HepG2 (cell line): ENCODE results near the gene MDFI. TPM values are rescaled to one million over a fixed set of nuclear protein-coding genes. Genes with fewer than 3 reads are reported as not detected.

ENCODE experiments used
- E2F5 ChIP-seq: sonication (generic); formaldehyde crosslinking; conservative IDR thresholded peaks from 2 replicates; pipeline ENCODE4 v1.4.0; 2020; ENCODE audit warnings: missing genetic modification reagents
- ETS1 ChIP-seq: sonication (generic); formaldehyde crosslinking; IDR thresholded peaks from 2 replicates; pipeline ENCODE4 v1.4.0; 2020; ENCODE audit warnings: missing genetic modification reagents
- GTF2F1 ChIP-seq: fragments of 150-350 bp; IDR thresholded peaks from 2 replicates; pipeline ENCODE4 v1.6.1; 2014; ENCODE audit warnings: low read length
- REPIN1 ChIP-seq: sonication (generic); formaldehyde crosslinking; IDR thresholded peaks from 2 replicates; pipeline ENCODE4 v1.8.0; 2022; ENCODE audit warnings: missing genetic modification reagents, low read depth, mild to moderate bottlenecking, borderline replicate concordance
- THRA ChIP-seq: sonication (generic); formaldehyde crosslinking; IDR thresholded peaks from 2 replicates; pipeline ENCODE4 v1.4.0; 2020; ENCODE audit warnings: missing genetic modification reagents, borderline replicate concordance
- USF2 ChIP-seq, 2 experiments: sonication (generic) in 1 of 2; formaldehyde crosslinking in 1 of 2; IDR thresholded peaks; 2 replicates each; pipeline versions ENCODE4 v1.5.1 to v1.6.1; 2011 to 2020; ENCODE audit warnings: borderline replicate concordance in 1 of 2, low read depth in 1 of 2, low read length in 1 of 2, mild to moderate bottlenecking in 1 of 2, missing genetic modification reagents in 1 of 2, moderate library complexity in 1 of 2
- ZFP41 ChIP-seq: sonication (generic); formaldehyde crosslinking; IDR thresholded peaks from 2 replicates; pipeline ENCODE4 v1.4.0; 2020; ENCODE audit warnings: mild to moderate bottlenecking, missing genetic modification reagents, borderline replicate concordance
- ZFX ChIP-seq: sonication (generic); formaldehyde crosslinking; IDR thresholded peaks from 2 replicates; pipeline ENCODE4 v1.4.0; 2020; ENCODE audit warnings: mild to moderate bottlenecking, low read depth, missing genetic modification reagents, moderate library complexity
- ZNF484 ChIP-seq: sonication (generic); formaldehyde crosslinking; IDR thresholded peaks from 2 replicates; pipeline ENCODE4 v1.5.1; 2020; ENCODE audit warnings: mild to moderate bottlenecking, low read depth, missing genetic modification reagents, borderline replicate concordance
- ZNF563 ChIP-seq: sonication (generic); formaldehyde crosslinking; IDR thresholded peaks from 2 replicates; pipeline ENCODE4 v1.8.0; 2022; ENCODE audit warnings: mild to moderate bottlenecking, moderate library complexity, missing genetic modification reagents
- ZNF768 ChIP-seq: sonication (generic); formaldehyde crosslinking; IDR thresholded peaks from 2 replicates; pipeline ENCODE4 v1.4.0; 2020; ENCODE audit warnings: missing genetic modification reagents
- ZSCAN9 ChIP-seq: IDR thresholded peaks from 2 replicates; pipeline ENCODE4 v1.6.1; 2016; ENCODE audit warnings: borderline replicate concordance
- polyA plus RNA-seq, 8 experiments: library from polyadenylated mRNA; depleted of rRNA in 3 of 8; stranded (reverse) in 7 of 8; unstranded in 1 of 8; fragments of >200 nt; fragmentation: Illumina TruSeq in 4 of 8; extraction: Trizol in 4 of 8; gene quantifications; 2 replicates each; pipeline versions ENCODE4 v1.2.1 to v1.2.3, GENCODE V29; 2011 to 2016; ENCODE audit warnings: low read depth in 4 of 8, missing spikeins in 1 of 8, mixed read lengths in 1 of 8; ENCODE audit not compliant: insufficient read depth in 1 of 8
- total RNA-seq, 5 experiments: library from RNA; depleted of rRNA; stranded (reverse); fragments of >200 nt; fragmentation: Illumina TruSeq; extraction: Trizol; gene quantifications; 2 replicates each; pipeline ENCODE4 v1.2.3, GENCODE V29; 2016; ENCODE audit warnings: low read depth in 1 of 5
- TF ChIP-seq, protein P1 (sequence below): sonication (generic); formaldehyde crosslinking; IDR thresholded peaks from 2 replicates; pipeline ENCODE4 v1.9.0; 2022; ENCODE audit warnings: low read depth, missing genetic modification reagents
- TF ChIP-seq, protein P2 (sequence below): sonication (generic); formaldehyde crosslinking; conservative IDR thresholded peaks from 2 replicates; pipeline ENCODE4 v1.4.0; 2020; ENCODE audit warnings: missing genetic modification reagents
- TF ChIP-seq, protein P3 (sequence below): sonication (generic); formaldehyde crosslinking; IDR thresholded peaks from 2 replicates; pipeline ENCODE4 v1.5.0; 2020; ENCODE audit warnings: missing genetic modification reagents, mild to moderate bottlenecking, borderline replicate concordance

The MDFI gene
- total and polyA plus RNA-seq, 2 of the 13 experiments (the other 11 are each of a cell fraction or from before 2014, with no cell fraction given), result 0.28 TPM; not detected in 1

DNA sequence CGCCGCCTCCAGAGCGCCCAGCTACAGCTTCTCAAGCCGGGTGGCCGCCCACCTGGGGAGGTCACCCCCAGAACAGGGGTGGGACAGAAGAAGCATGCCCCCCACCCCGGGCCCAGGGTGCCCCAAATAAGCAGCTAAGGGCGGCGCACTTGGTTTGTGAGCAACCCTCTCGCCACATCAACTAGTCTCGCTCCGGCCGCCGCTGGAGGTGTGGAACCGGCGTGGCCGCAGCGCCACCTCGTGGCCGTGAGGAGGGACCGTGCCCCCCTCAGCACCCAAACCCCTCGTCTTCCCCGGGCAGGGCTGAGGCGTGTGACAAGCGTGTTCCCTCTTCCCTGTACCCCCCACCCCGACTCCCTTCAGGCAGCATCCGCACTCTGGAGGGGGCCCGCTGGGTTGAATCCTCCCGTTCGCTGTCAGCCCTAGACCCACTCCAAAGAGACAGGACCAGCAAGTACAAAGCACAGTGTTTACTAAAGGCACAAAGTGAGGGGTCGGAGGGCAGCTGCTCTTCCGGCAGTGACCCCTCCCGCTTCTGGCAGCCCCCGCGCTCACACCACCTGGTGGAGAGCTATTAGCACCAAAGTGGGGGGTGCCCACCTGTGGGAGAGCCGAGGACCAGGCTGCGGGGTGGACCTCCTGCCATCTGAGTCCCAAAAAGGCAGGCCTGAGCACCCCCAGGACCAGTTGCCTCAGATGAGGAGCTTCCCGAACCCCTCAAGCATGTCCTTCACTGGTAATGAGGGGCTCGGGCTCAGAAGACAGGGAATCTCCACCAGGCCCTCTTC is 45.4 kb downstream of the MDFI start (continued):
- peak; percentile 47; the same call in 1 of the 2 replicates for TF ChIP-seq THRA (CRISPR knock-in tag)
- peak; percentile 51; the same call in 1 of the 2 replicates for TF ChIP-seq ZSCAN9
- no peak for TF ChIP-seq USF2 (IDR thresholded peaks at IDR 0.05; ENCODE audit: low read depth, low read length)
- TF ChIP-seq USF2 (CRISPR knock-in tag; IDR thresholded peaks at IDR 0.05; ENCODE audit: borderline replicate concordance), result no peak
- TF ChIP-seq, protein P1, sequence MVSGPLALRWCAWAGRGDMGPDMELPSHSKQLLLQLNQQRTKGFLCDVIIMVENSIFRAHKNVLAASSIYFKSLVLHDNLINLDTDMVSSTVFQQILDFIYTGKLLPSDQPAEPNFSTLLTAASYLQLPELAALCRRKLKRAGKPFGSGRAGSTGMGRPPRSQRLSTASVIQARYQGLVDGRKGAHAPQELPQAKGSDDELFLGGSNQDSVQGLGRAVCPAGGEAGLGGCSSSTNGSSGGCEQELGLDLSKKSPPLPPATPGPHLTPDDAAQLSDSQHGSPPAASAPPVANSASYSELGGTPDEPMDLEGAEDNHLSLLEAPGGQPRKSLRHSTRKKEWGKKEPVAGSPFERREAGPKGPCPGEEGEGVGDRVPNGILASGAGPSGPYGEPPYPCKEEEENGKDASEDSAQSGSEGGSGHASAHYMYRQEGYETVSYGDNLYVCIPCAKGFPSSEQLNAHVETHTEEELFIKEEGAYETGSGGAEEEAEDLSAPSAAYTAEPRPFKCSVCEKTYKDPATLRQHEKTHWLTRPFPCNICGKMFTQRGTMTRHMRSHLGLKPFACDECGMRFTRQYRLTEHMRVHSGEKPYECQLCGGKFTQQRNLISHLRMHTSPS (CRISPR knock-in tag), result no peak
- TF ChIP-seq, protein P2, sequence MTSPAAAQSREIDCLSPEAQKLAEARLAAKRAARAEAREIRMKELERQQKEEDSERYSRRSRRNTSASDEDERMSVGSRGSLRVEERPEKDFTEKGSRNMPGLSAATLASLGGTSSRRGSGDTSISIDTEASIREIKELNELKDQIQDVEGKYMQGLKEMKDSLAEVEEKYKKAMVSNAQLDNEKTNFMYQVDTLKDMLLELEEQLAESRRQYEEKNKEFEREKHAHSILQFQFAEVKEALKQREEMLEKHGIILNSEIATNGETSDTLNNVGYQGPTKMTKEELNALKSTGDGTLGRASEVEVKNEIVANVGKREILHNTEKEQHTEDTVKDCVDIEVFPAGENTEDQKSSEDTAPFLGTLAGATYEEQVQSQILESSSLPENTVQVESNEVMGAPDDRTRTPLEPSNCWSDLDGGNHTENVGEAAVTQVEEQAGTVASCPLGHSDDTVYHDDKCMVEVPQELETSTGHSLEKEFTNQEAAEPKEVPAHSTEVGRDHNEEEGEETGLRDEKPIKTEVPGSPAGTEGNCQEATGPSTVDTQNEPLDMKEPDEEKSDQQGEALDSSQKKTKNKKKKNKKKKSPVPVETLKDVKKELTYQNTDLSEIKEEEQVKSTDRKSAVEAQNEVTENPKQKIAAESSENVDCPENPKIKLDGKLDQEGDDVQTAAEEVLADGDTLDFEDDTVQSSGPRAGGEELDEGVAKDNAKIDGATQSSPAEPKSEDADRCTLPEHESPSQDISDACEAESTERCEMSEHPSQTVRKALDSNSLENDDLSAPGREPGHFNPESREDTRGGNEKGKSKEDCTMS, result no peak
- TF ChIP-seq ZFX (CRISPR knock-in tag), result peak; percentile 50
- TF ChIP-seq ZNF484 (CRISPR knock-in tag), result no peak
- TF ChIP-seq GTF2F1, result no peak
- TF ChIP-seq, protein P3, sequence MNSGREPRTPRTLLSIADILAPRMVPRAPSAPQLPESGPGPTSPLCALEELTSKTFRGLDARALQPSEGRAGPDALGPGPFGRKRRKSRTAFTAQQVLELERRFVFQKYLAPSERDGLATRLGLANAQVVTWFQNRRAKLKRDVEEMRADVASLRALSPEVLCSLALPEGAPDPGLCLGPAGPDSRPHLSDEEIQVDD (CRISPR knock-in tag), result no peak
- no peak for TF ChIP-seq ZFP41
- no peak for TF ChIP-seq REPIN1 (CRISPR knock-in tag)
- TF ChIP-seq E2F5 (CRISPR knock-in tag), result no peak
- no peak for TF ChIP-seq ETS1 (CRISPR knock-in tag)
- peak; percentile 61; the same call in 1 of the 2 replicates for TF ChIP-seq ZNF768 (CRISPR knock-in tag)
- 0 out of 2 replicates have a peak, but pooled peaks have one; percentile 64 for TF ChIP-seq ZNF563 (CRISPR knock-in tag)
